WTC11 (cell line): ENCODE measurements around the gene SLC17A4. TPM values are rescaled to one million over a fixed set of nuclear protein-coding genes. Genes with fewer than 3 reads are reported as not detected.

ENCODE experiments used
- ATAC-seq: fragments of 200-7000 bp; cut with Tn5 transposase; 2 replicates; pipeline ENCODE4 v1.10.0; 2021; ENCODE audit warnings: mild to moderate bottlenecking, moderate library complexity
- CTCF ChIA-PET: fragments of 300-600 bp; sonication (Branson Sonifier 250); formaldehyde crosslinking; loops from one replicate; lab custom pipeline; 2021; ENCODE audit warnings: antibody characterized with exemption; lab: Charles Lee
- POLR2A ChIA-PET: fragments of 350-600 bp; sonication (Branson Sonifier 250); formaldehyde crosslinking; loops from one replicate; lab custom pipeline; 2021; ENCODE audit warnings: antibody characterized with exemption; lab: Charles Lee
- DNase-seq: peaks from one replicate; pipeline ENCODE4 v3.0.0; 2021; ENCODE audit warnings: low spot score
- H3K27ac Mint-ChIP-seq: 2 replicates; pipeline ENCODE4 v1.8.0; 2021; ENCODE audit warnings: mixed read lengths
- H3K27me3 Mint-ChIP-seq: 2 replicates; pipeline ENCODE4 v1.8.0; 2021; ENCODE audit warnings: low read depth, mild to moderate bottlenecking, moderate library complexity, mixed read lengths
- H3K36me3 Mint-ChIP-seq: 2 replicates; pipeline ENCODE4 v1.8.0; 2021; ENCODE audit warnings: mixed read lengths
- H3K4me1 Mint-ChIP-seq: 2 replicates; pipeline ENCODE4 v1.8.0; 2022; ENCODE audit warnings: mixed read lengths
- H3K4me3 Mint-ChIP-seq: 2 replicates; pipeline ENCODE4 v1.8.0; 2021; ENCODE audit warnings: mild to moderate bottlenecking, moderate library complexity, mixed read lengths
- H3K9me3 Mint-ChIP-seq: 2 replicates; pipeline ENCODE4 v1.8.0; 2021; ENCODE audit warnings: mixed read lengths
- ATF1 ChIP-seq: sonication (generic); formaldehyde crosslinking; IDR thresholded peaks from 2 replicates; pipeline ENCODE4 v1.8.1; 2023; ENCODE audit warnings: mild to moderate bottlenecking, moderate library complexity, missing genetic modification reagents
- CREB1 ChIP-seq: sonication (generic); formaldehyde crosslinking; IDR thresholded peaks from 2 replicates; pipeline ENCODE4 v1.8.0; 2023; ENCODE audit warnings: mild to moderate bottlenecking, missing genetic modification reagents
- ELF4 ChIP-seq: sonication (generic); formaldehyde crosslinking; IDR thresholded peaks from 2 replicates; pipeline ENCODE4 v1.8.1; 2022; ENCODE audit warnings: low read depth, mild to moderate bottlenecking, moderate library complexity, missing genetic modification reagents
- GRHL2 ChIP-seq: fragments of 250-450 bp; sonication (Bioruptor Pico); IDR thresholded peaks from 2 replicates; pipeline ENCODE4 v1.8.0; 2022; ENCODE audit warnings: mild to moderate bottlenecking, moderate library complexity; ENCODE audit not compliant: insufficient replicate concordance, severe bottlenecking
- HMGA2 ChIP-seq: fragments of 250-450 bp; sonication (Bioruptor Pico); IDR thresholded peaks from 2 replicates; pipeline ENCODE4 v1.4.0; 2021; ENCODE audit warnings: mild to moderate bottlenecking, moderate library complexity
- JAZF1 ChIP-seq: fragments of 250-450 bp; sonication (Bioruptor Pico); IDR thresholded peaks from 2 replicates; pipeline ENCODE4 v1.9.0; 2021; ENCODE audit warnings: moderate library complexity, mild to moderate bottlenecking, inconsistent platforms
- KAT7 ChIP-seq: sonication (generic); formaldehyde crosslinking; IDR thresholded peaks from 2 replicates; pipeline ENCODE4 v1.8.1; 2023; ENCODE audit warnings: missing genetic modification reagents, mild to moderate bottlenecking, borderline replicate concordance
- NFATC4 ChIP-seq: fragments of 250-450 bp; sonication (Bioruptor Pico); IDR thresholded peaks from 2 replicates; pipeline ENCODE4 v1.9.0; 2021; ENCODE audit warnings: mild to moderate bottlenecking
- NR2C2 ChIP-seq: sonication (generic); formaldehyde crosslinking; IDR thresholded peaks from 2 replicates; pipeline ENCODE4 v1.8.0; 2022; ENCODE audit warnings: mild to moderate bottlenecking, missing genetic modification reagents
- SP1 ChIP-seq: sonication (generic); formaldehyde crosslinking; conservative IDR thresholded peaks from 2 replicates; pipeline ENCODE4 v1.8.1; 2022; ENCODE audit warnings: missing genetic modification reagents
- TP53 ChIP-seq: sonication (generic); formaldehyde crosslinking; IDR thresholded peaks from 2 replicates; pipeline ENCODE4 v1.8.1; 2023; ENCODE audit warnings: mild to moderate bottlenecking, missing genetic modification reagents
- ZNF138 ChIP-seq: sonication (generic); formaldehyde crosslinking; conservative IDR thresholded peaks from 2 replicates; pipeline ENCODE4 v1.8.1; 2022; ENCODE audit warnings: mild to moderate bottlenecking, moderate library complexity, missing genetic modification reagents
- ZNF232 ChIP-seq: sonication (generic); formaldehyde crosslinking; IDR thresholded peaks from 2 replicates; pipeline ENCODE4 v1.8.0; 2022; ENCODE audit warnings: mild to moderate bottlenecking, missing genetic modification reagents
- ZNF317 ChIP-seq: sonication (generic); formaldehyde crosslinking; IDR thresholded peaks from 2 replicates; pipeline ENCODE4 v1.8.1; 2023; ENCODE audit warnings: low read depth, mild to moderate bottlenecking, moderate library complexity, missing genetic modification reagents, borderline replicate concordance
- total RNA-seq: library from RNA; stranded (reverse); gene quantifications from 3 replicates; pipeline ENCODE4 v1.2.3, GENCODE V29; 2021
- TF ChIP-seq, protein P1 (sequence below): fragments of 250-450 bp; sonication (Bioruptor Pico); IDR thresholded peaks from 2 replicates; pipeline ENCODE4 v1.9.0; 2021; ENCODE audit warnings: mild to moderate bottlenecking
- TF ChIP-seq, protein P2 (sequence below): sonication (generic); formaldehyde crosslinking; IDR thresholded peaks from 2 replicates; pipeline ENCODE4 v1.8.1; 2023; ENCODE audit warnings: mild to moderate bottlenecking, missing genetic modification reagents, moderate library complexity
- TF ChIP-seq, protein P3 (sequence below): sonication (generic); formaldehyde crosslinking; IDR thresholded peaks from 2 replicates; pipeline ENCODE4 v1.8.0; 2022; ENCODE audit warnings: mild to moderate bottlenecking, missing genetic modification reagents
- TF ChIP-seq, protein P4 (sequence below): fragments of 200-600 bp; IDR thresholded peaks from 2 replicates; pipeline ENCODE4 v1.8.0; 2022; ENCODE audit warnings: antibody characterized with exemption
- TF ChIP-seq, protein P5 (sequence below): sonication (generic); formaldehyde crosslinking; IDR thresholded peaks from 2 replicates; pipeline ENCODE4 v1.8.0; 2023; ENCODE audit warnings: missing genetic modification reagents
- TF ChIP-seq, protein P6 (sequence below): sonication (generic); formaldehyde crosslinking; IDR thresholded peaks from 2 replicates; pipeline ENCODE4 v1.8.0; 2022; ENCODE audit warnings: missing genetic modification reagents
- TF ChIP-seq, protein P7 (sequence below): fragments of 250-450 bp; sonication (Bioruptor Pico); IDR thresholded peaks from 2 replicates; pipeline ENCODE4 v1.9.0; 2021; ENCODE audit warnings: moderate library complexity, mild to moderate bottlenecking, inconsistent platforms, borderline replicate concordance
- TF ChIP-seq, protein P8 (sequence below): sonication (generic); formaldehyde crosslinking; IDR thresholded peaks from 2 replicates; pipeline ENCODE4 v1.8.1; 2022; ENCODE audit warnings: missing genetic modification reagents, borderline replicate concordance

SLC17A4 gene
- total RNA-seq, 1 experiment from 2014 or later, result not detected

DNA sequence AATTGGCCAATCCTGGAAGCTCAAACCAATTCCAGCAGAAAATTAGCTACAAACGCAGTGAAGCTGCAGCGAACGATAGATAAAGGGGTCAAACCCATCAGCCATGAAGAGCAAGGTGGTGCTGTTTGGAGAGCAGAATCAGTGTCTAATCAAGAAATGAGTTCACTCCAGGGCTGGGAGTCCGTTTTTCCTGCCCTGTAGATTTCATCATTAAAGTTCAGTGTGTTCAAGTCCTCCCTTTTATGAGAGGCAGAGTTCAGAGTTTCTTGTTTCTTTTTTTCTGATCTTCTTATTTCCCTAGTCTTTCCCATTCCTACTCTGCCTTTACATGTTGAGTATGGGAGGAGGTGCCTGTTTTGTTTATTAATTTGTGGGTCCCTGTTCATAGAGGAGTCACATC lies 46.9 kb downstream of the SLC17A4 start (continued):
- TF ChIP-seq, protein P1, sequence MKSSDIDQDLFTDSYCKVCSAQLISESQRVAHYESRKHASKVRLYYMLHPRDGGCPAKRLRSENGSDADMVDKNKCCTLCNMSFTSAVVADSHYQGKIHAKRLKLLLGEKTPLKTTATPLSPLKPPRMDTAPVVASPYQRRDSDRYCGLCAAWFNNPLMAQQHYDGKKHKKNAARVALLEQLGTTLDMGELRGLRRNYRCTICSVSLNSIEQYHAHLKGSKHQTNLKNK (CRISPR knock-in tag), result no peak

DNA sequence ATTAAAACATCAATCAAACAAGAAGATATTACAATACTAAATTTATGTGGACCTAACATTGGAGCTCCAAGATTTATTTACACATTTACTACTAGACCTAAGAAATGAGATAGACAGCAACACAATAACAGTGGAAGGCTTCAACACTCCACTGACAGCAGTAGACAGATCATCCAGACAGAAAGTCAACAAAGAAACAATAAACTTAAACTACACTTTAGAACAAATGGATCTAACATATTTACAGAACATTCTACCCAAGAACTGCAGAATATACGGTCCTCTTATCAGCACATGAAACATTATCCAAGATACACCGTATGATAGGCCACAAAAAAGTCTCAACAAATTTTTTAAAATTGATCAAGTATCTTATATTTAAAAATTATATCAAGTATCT lies 50.3 kb downstream of the SLC17A4 start:
- no peaks in the 10 kb centered on the region for H3K36me3 Mint-ChIP-seq
- TF ChIP-seq NR2C2 (CRISPR knock-in tag) (no peak), KAT7 (CRISPR knock-in tag) (no peak), JAZF1 (CRISPR knock-in tag) (no peak), ZNF232 (CRISPR knock-in tag) (no peak), ATF1 (CRISPR knock-in tag) (no peak), ZNF317 (no peak), GRHL2 (no peak)
- TF ChIP-seq, protein P2, sequence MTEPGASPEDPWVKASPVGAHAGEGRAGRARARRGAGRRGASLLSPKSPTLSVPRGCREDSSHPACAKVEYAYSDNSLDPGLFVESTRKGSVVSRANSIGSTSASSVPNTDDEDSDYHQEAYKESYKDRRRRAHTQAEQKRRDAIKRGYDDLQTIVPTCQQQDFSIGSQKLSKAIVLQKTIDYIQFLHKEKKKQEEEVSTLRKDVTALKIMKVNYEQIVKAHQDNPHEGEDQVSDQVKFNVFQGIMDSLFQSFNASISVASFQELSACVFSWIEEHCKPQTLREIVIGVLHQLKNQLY (CRISPR knock-in tag), result no peak
- TF ChIP-seq, protein P3, sequence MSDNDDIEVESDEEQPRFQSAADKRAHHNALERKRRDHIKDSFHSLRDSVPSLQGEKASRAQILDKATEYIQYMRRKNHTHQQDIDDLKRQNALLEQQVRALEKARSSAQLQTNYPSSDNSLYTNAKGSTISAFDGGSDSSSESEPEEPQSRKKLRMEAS (CRISPR knock-in tag), result no peak
- TF ChIP-seq, protein P4, sequence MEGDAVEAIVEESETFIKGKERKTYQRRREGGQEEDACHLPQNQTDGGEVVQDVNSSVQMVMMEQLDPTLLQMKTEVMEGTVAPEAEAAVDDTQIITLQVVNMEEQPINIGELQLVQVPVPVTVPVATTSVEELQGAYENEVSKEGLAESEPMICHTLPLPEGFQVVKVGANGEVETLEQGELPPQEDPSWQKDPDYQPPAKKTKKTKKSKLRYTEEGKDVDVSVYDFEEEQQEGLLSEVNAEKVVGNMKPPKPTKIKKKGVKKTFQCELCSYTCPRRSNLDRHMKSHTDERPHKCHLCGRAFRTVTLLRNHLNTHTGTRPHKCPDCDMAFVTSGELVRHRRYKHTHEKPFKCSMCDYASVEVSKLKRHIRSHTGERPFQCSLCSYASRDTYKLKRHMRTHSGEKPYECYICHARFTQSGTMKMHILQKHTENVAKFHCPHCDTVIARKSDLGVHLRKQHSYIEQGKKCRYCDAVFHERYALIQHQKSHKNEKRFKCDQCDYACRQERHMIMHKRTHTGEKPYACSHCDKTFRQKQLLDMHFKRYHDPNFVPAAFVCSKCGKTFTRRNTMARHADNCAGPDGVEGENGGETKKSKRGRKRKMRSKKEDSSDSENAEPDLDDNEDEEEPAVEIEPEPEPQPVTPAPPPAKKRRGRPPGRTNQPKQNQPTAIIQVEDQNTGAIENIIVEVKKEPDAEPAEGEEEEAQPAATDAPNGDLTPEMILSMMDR, result no peak
- H3K4me3 Mint-ChIP-seq, result no peak overlapping the region
- H3K4me1 Mint-ChIP-seq, result peaks cover 6% of the 10 kb centered on the region
- H3K27ac Mint-ChIP-seq, result no peak overlapping the region
- DNase-seq (no peak), ATAC-seq (no peak)
- H3K9me3 Mint-ChIP-seq, result no peaks in the 10 kb centered on the region
- CTCF ChIA-PET, result interaction anchor here (0.7 kb wide), 1 partner anchor 16 kb away, joined by 3 read pairs; no protein-coding TSS in a partner anchor
- POLR2A ChIA-PET, result no interaction called here
- no peaks in the 10 kb centered on the region for H3K27me3 Mint-ChIP-seq

DNA sequence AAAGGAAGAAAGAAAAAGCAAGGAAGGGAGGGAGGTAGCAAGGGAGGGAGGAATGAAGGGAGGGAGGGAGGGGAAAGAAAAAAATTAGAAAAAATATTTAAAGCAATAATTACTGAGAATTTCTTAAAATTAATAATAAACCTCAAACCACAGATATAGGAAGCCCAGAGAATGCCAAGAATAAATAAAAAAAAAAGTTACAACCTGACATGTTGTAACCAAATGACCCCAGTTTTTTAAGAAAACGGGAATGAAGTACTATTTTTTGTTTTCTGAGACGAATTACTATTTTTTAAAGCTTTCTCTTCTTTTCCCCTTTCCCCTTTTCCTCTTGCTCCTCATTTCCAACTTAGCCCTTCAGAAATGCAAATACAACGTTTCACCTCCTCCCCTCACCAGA lies 60.7 kb downstream of the SLC17A4 start:
- ATAC-seq, result no peak
- peak overlapping the region; percentile 70; the same call in 1 of the 2 replicates for H3K27ac Mint-ChIP-seq
- POLR2A ChIA-PET, result no interaction called here
- H3K4me3 Mint-ChIP-seq, result 0 out of 2 replicates have a peak overlapping the region, but pooled peaks have one; percentile 34
- H3K27me3 Mint-ChIP-seq, result no peaks in the 10 kb centered on the region
- H3K4me1 Mint-ChIP-seq, result peaks cover 20% of the 10 kb centered on the region
- H3K36me3 Mint-ChIP-seq, result no peaks in the 10 kb centered on the region
- CTCF ChIA-PET, result interaction anchor here (0.8 kb wide), 1 partner anchor 111 kb away, joined by 4 read pairs; no protein-coding TSS in a partner anchor
- no peak for DNase-seq
- no peaks in the 10 kb centered on the region for H3K9me3 Mint-ChIP-seq
- TF ChIP-seq HMGA2 (CRISPR knock-in tag) (no peak), ZNF138 (no peak), NFATC4 (CRISPR knock-in tag) (no peak), CREB1 (CRISPR knock-in tag) (no peak), TP53 (no peak), ELF4 (no peak), SP1 (CRISPR knock-in tag) (no peak)
- TF ChIP-seq, protein P5, sequence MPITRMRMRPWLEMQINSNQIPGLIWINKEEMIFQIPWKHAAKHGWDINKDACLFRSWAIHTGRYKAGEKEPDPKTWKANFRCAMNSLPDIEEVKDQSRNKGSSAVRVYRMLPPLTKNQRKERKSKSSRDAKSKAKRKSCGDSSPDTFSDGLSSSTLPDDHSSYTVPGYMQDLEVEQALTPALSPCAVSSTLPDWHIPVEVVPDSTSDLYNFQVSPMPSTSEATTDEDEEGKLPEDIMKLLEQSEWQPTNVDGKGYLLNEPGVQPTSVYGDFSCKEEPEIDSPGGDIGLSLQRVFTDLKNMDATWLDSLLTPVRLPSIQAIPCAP (CRISPR knock-in tag), result no peak
- TF ChIP-seq, protein P6, sequence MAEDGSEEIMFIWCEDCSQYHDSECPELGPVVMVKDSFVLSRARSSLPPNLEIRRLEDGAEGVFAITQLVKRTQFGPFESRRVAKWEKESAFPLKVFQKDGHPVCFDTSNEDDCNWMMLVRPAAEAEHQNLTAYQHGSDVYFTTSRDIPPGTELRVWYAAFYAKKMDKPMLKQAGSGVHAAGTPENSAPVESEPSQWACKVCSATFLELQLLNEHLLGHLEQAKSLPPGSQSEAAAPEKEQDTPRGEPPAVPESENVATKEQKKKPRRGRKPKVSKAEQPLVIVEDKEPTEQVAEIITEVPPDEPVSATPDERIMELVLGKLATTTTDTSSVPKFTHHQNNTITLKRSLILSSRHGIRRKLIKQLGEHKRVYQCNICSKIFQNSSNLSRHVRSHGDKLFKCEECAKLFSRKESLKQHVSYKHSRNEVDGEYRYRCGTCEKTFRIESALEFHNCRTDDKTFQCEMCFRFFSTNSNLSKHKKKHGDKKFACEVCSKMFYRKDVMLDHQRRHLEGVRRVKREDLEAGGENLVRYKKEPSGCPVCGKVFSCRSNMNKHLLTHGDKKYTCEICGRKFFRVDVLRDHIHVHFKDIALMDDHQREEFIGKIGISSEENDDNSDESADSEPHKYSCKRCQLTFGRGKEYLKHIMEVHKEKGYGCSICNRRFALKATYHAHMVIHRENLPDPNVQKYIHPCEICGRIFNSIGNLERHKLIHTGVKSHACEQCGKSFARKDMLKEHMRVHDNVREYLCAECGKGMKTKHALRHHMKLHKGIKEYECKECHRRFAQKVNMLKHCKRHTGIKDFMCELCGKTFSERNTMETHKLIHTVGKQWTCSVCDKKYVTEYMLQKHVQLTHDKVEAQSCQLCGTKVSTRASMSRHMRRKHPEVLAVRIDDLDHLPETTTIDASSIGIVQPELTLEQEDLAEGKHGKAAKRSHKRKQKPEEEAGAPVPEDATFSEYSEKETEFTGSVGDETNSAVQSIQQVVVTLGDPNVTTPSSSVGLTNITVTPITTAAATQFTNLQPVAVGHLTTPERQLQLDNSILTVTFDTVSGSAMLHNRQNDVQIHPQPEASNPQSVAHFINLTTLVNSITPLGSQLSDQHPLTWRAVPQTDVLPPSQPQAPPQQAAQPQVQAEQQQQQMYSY (CRISPR knock-in tag), result no peak
- TF ChIP-seq, protein P7, sequence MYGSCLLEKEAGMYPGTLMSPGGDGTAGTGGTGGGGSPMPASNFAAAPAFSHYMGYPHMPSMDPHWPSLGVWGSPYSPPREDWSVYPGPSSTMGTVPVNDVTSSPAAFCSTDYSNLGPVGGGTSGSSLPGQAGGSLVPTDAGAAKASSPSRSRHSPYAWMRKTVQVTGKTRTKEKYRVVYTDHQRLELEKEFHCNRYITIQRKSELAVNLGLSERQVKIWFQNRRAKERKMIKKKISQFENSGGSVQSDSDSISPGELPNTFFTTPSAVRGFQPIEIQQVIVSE, result no peak
- TF ChIP-seq, protein P8, sequence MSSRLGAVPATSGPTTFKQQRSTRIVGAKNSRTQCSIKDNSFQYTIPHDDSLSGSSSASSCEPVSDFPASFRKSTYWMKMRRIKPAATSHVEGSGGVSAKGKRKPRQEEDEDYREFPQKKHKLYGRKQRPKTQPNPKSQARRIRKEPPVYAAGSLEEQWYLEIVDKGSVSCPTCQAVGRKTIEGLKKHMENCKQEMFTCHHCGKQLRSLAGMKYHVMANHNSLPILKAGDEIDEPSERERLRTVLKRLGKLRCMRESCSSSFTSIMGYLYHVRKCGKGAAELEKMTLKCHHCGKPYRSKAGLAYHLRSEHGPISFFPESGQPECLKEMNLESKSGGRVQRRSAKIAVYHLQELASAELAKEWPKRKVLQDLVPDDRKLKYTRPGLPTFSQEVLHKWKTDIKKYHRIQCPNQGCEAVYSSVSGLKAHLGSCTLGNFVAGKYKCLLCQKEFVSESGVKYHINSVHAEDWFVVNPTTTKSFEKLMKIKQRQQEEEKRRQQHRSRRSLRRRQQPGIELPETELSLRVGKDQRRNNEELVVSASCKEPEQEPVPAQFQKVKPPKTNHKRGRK (CRISPR knock-in tag), result no peak
